Fibroblast of skin of right quadriceps (primary cell): ENCODE measurements around the gene DCTN1.

Source experiments
- DNase-seq: peaks from one replicate; pipeline ENCODE4 v3.0.0-alpha.2; 2013

DCTN1 gene

GRCh38 chr2:74413001-74413698 is 33.0 kb upstream of the DCTN1 start:
- no peak for DNase-seq

GRCh38 chr2:74407682-74408081 is 27.6 kb upstream of the DCTN1 start:
- DNase-seq, result no peak

- no peak for DNase-seq
Observed at GRCh38 chr2:74406035-74406434, 25.9 kb upstream of the DCTN1 start.

GRCh38 chr2:74401891-74402290 is 21.8 kb upstream of the DCTN1 start:
- DNase-seq, result no peak

GRCh38 chr2:74399785-74400184 is 19.7 kb upstream of the DCTN1 start:
- no peak for DNase-seq

GRCh38 chr2:74396149-74396548 is 16.0 kb upstream of the DCTN1 start:
- DNase-seq, result no peak

GRCh38 chr2:74393525-74393924 is 13.4 kb upstream of the DCTN1 start:
- DNase-seq, result no peak

- no peak for DNase-seq
Observed at GRCh38 chr2:74392449-74392743, 12.3 kb upstream of the DCTN1 start.

- DNase-seq, result peak; percentile 88
Observed at GRCh38 chr2:74391580-74392448, 11.7 kb upstream of the DCTN1 start.

GRCh38 chr2:74391209-74391579 is 11.1 kb upstream of the DCTN1 start:
- peak; percentile 15 for DNase-seq

- no peak for DNase-seq
Observed at GRCh38 chr2:74390606-74391005, 10.5 kb upstream of the DCTN1 start.

- DNase-seq, result no peak
Observed at GRCh38 chr2:74387346-74387745, 7.2 kb upstream of the DCTN1 start.

GRCh38 chr2:74385396-74385795 is 5.3 kb upstream of the DCTN1 start:
- DNase-seq, result no peak

- DNase-seq, result no peak
Observed at GRCh38 chr2:74384051-74384450, 3.9 kb upstream of the DCTN1 start.

GRCh38 chr2:74383254-74383653 is 3.1 kb upstream of the DCTN1 start:
- DNase-seq, result peak; percentile 22

GRCh38 chr2:74381751-74382150 is 1.6 kb upstream of the DCTN1 start:
- no peak for DNase-seq

GRCh38 chr2:74378007-74378406 is 2.1 kb downstream of the DCTN1 start:
- no peak for DNase-seq

GRCh38 chr2:74375838-74376237 is 4.3 kb downstream of the DCTN1 start:
- DNase-seq, result no peak

GRCh38 chr2:74374509-74375205 is 5.5 kb downstream of the DCTN1 start:
- peak; percentile 67 for DNase-seq

- no peak for DNase-seq
Observed at GRCh38 chr2:74373985-74374384, 6.1 kb downstream of the DCTN1 start.

- peak; percentile 14 for DNase-seq
Observed at GRCh38 chr2:74373221-74373676, 6.9 kb downstream of the DCTN1 start.

GRCh38 chr2:74372674-74373073 is 7.4 kb downstream of the DCTN1 start:
- no peak for DNase-seq

GRCh38 chr2:74371421-74371820 is 8.7 kb downstream of the DCTN1 start:
- no peak for DNase-seq

GRCh38 chr2:74369976-74370375 is 10.1 kb downstream of the DCTN1 start:
- DNase-seq, result no peak
